ENCODE data around the gene SNX12.

The SNX12 gene

DNA sequence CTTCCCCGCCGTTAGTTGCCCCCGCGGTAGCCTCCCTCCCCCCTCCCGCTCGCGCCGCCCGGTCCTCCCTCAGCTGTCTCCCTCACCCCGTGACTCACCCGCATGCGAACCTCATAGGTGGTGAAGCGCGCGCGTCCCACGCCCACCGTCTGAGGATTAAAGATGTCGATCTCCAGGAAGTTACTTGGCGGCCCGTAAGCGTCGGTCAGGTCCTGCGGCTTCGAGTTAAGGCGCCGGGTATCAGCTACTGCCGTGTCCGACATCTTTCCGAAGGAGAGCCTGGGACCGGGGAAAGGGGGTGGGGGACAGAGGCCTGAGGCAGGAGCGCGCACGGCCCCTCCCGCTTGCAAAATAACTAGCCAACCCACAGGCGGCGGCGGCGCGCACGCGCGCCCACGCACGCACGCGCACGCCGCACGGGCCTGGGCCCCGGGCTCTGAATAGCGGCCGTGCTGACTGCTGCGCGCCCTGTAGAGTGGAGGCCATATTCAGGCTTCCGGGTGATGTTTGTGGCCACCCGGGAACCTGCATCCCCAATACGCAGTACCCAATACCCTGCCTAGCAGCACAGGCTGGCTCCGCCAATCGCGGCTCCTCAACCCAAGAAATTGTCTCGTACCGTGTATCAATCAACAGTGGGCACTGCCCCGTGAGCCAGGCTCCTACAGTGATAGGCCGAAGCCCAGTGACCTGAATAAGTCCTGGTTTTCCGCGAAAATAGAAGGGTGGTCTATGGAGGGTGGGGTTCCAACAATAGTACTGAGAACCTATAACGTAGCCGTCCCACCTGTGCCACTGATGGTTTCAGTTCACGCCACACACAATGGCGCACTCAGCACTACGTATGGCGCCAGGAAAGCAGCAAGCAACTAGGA lies at the start of gene SNX12:
Gene SNX12, minus strand, starts transcription at position 291 of the 875 bp plus-strand sequence. Its CDS starts 28 bp downstream, at position 263.
- DNase-seq: peak; percentile 82

DNA sequence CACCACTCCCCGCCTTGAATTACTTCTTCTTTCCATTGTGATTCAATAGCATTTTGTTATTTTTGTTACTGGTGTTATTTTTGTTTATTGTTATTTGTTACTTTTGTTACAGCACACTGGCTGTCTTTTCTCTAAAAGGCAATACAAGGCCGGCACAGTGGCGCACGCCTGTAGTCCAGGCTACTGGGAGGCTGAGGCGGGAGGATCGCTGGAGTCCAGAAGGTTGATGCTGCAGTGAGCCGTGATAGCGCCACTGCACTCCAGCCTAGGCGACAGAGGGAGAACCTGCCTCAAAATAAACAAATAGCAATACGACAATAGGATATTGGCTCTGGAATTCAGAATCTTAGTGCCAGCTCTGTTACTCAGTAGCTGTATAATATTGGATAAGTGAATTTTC lies 49.2 kb upstream of the SNX12 start:
- no peak for DNase-seq

DNA sequence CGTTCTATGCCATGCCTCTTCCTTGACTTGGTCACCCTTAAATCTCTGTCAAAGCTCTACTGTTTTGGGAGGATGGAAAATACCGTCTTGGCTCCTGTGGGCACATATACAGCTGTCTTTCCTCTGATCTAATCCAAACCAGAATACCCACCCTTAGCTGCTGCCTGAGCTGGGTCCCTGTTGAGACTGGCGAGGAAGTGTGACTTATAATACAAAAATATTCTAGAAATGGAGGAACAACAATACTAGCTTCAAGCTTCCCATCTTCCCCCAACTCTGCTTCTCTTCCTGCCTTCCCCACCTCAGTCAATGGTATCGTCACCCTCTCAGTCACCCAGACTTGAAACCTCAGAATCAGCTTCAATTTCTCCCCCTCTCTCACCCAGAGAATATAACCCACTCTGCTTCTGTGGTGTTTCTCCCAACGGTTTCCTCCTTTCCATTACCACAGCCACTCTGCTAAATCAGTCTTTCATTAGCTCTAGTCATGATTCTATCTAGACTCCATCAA lies 43.8 kb upstream of the SNX12 start:
- peak; percentile 28 for DNase-seq

DNA sequence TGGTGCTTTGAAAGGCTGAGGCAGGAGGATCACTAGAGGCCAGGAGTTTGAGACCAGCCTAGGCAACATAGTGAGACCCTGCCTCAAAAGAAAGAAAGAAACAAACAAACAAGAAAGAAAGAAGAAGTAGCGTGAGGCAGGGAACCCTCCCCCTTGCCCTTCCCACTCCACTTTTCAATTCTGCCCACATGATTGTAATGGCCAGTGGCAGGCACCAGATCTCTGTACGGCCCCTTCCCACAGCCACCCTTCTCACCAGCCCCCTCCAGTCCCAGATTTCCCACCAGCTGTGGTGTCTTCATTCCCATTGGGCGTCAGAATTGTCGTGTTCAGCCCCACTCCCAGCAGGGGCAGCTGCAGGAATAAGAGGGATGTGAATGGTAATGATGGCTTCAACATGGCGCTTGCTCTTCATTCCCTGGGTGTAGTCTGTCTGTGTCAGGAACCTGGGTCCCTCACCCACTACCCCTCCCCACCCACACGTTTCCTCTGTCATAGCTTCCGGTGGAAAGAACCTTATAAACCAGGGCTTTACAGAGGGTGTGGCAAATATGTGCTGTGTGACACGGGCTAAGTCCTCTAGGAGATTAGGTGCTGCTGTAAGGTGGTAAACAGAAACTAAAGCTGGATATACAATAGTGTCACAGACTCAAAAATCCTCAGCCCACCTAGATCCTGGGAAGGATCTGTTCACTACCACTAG lies 43.2 kb upstream of the SNX12 start, which contains the start of gene IL2RG:
Gene IL2RG, minus strand, starts transcription at position 437 of the 703 bp plus-strand sequence. Its CDS starts 38 bp downstream, at position 399.
- DNase-seq: peak; percentile 76

DNA sequence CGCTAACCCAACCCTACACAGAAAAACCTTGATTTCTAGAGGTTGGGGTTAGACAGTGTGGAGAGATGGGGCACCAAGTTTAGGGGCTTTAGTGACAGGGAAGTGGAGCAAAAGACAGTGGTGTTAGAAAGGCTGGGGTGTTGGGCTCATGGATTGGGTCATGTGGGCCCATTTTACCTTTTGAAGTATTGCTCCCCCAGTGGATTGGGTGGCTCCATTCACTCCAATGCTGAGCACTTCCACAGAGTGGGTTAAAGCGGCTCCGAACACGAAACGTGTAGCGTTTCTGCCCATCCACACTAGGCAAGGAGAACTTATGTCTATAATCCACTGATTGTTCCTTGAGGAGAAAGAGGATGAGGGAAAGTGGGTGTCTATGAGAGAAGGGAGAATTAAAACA lies 40.9 kb upstream of the SNX12 start:
- DNase-seq: no peak

DNA sequence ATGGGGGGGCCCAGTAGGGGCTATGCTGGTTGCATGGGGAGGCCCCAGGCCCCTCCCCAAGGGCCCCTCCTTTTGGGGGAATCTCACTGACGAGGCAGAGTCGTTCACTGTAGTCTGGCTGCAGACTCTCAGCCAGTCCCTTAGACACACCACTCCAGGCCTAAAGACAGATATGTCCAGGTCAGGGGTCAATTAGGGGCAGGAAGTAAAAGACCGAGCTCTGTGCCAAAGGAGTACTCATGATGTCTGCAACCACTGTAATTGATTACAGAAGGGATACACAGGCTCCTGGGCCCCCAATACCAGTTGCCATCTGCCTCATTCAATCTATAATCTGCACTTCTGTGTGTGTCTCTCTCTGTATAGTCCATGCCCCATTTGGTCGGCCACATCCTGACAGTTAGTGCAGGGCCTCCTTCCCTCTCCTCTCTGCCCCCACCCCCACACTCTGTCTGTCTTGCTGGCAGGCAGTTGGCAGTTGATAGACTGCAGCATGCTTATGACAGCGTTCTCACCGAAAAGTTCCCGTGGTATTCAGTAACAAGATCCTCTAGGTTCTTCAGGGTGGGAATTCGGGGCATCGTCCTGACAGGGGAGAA lies 39.7 kb upstream of the SNX12 start:
- peak; percentile 31 for DNase-seq

DNA sequence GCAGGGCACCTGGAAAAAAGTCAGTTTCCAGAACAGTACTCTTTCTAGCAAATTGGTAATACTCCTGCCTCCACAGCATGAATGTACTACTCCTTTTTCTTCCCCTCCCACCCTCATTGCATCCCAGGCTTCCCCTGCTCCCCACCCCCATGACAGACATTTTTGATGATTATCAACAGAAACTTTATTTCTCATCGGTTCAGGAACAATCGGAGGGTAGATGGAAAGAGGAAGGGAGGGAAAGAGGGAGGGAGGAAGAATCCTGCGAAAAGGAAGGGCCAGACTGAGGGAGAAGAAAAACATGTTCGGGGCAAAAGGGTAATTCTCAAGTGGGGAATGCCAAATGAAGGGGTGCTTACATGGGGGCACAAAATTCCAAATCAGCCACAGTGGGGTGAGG lies 39.1 kb upstream of the SNX12 start:
- DNase-seq: no peak

DNA sequence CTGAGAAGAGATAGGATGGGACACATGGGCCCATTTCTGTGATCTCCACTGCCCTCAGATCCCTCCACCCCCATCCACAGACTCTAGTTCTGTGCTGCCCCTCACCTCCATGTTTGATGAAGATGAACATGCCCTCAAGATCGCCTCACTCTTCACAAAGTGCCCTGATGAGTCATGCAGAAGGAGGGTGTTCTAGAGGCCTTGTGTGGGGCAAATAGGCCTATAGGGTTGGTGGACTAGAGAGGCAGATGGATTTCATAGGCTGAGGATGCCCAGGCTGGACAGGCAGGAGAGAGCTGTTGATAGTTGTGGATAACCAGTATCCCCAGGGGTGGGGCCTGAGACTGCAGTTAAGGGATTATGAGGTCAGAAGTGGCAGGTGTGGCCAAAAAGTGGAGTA lies 38.3 kb upstream of the SNX12 start, which contains the start of gene CXorf65:
Gene CXorf65, minus strand, starts transcription at position 314 of the 400 bp plus-strand sequence. Its CDS starts 184 bp downstream, at position 130.
- no peak for DNase-seq

DNA sequence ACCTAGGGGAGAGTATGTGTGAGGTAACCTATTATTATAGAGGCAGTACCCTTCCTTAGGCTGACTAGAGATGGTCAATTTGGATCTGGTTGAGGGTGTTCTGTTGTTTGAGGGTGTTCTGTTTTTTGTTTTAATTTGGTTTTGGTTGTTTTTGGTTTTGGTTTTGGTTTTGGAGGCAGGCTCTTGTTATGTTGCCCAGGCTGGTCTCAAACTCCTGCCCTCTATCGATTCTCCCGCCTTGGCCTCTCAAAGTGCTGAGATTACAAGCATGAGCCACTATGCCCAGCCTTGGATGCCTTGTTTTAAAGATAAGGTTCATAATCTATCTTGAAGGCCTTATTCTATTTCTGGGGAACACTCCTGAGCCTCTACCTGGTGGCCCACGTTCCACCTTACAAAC lies 37.5 kb upstream of the SNX12 start:
- DNase-seq: no peak

DNA sequence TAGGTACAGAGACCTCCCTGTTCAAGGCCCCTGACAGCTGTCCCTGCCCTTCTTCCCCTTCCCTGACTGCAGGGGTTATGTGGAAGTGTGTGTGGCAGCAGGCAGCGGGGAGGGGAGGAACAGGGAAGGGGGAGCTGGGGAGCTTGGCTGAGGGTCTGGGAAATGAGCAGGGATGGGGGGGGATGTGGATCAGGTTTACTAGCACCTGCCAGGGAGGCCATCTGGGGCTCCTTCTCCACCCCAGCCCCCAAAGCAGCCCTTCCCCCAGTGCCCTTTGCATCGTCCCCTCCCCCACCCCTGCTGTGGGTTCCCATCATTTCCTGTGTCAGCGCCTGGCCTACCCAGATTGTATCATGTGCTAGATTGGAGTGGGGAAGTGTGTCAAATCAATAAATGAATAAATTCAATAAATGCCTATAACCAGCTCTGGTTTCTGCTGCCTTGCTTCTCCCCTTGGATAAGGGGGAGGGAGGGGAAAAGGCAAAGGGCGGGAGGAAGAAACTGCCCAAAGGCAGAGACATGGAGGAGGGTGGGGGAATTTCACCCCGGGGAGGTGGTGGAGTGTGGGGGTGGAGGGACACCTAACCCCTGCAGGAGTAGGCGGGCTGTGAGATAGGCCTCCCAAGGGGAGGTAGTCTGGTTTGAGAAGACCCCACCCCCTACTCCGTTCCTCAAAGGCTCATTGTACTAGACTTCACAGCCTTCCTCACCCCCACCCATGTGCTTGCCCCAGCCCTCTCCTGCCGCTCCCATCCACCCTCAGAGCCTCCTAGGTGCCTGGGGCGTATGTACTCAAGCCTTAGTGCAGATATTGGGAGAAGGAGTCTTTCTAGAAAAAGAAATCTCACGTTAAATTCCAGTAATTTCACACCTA lies 35.2 kb upstream of the SNX12 start:
- peak; percentile 58 for DNase-seq

DNA sequence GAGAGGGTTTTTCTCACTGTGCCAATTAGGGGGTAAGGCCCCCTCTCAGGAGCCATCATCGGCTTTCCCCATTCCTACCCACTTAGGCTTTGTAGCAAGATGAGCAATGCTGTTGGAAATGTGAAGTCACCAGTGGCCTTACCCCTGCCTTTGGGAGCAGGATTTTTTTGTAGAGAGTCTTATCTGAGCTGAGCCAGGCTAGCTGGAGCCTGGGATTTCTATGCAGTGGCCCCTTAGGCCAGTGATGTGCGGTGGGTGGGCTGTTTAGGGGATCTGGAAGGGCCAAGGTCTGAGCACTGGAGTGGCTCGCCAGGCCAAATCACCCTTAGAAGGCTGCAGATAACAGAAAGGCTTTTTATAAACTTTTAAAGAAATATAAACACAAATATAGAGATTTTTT lies 34.2 kb upstream of the SNX12 start:
- no peak for DNase-seq

DNA sequence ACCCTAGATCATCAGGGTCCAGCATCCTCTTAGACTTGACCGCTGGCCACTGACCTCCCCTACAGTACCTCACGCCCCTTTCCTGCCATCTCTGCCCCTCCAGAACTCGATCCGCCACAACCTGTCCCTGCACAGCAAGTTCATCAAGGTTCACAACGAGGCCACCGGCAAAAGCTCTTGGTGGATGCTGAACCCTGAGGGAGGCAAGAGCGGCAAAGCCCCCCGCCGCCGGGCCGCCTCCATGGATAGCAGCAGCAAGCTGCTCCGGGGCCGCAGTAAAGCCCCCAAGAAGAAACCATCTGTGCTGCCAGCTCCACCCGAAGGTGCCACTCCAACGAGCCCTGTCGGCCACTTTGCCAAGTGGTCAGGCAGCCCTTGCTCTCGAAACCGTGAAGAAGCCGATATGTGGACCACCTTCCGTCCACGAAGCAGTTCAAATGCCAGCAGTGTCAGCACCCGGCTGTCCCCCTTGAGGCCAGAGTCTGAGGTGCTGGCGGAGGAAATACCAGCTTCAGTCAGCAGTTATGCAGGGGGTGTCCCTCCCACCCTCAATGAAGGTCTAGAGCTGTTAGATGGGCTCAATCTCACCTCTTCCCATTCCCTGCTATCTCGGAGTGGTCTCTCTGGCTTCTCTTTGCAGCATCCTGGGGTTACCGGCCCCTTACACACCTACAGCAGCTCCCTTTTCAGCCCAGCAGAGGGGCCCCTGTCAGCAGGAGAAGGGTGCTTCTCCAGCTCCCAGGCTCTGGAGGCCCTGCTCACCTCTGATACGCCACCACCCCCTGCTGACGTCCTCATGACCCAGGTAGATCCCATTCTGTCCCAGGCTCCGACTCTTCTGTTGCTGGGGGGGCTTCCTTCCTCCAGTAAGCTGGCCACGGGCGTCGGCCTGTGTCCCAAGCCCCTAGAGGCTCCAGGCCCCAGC lies 32.7 kb upstream of the SNX12 start:
- no peak for DNase-seq

DNA sequence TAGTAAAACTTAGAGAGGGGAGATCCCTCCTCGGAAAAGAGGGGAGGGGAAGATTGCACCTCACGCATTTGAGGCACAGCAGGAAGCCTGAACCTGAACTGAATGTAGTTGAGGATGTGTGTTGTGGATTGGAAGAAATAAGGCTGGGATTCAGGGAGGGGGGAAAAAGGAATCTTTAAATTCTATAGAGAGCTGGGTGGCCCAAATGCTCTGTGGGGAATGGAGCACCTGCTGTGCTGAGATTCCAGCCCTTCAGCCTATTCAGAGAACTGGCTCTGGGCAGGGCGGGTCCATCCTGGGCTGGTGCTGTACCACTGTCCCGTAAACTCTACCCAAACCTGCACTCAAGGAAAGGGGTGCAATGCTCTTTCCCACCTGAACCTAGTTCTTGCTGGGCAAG lies 31.6 kb upstream of the SNX12 start:
- no peak for DNase-seq

DNA sequence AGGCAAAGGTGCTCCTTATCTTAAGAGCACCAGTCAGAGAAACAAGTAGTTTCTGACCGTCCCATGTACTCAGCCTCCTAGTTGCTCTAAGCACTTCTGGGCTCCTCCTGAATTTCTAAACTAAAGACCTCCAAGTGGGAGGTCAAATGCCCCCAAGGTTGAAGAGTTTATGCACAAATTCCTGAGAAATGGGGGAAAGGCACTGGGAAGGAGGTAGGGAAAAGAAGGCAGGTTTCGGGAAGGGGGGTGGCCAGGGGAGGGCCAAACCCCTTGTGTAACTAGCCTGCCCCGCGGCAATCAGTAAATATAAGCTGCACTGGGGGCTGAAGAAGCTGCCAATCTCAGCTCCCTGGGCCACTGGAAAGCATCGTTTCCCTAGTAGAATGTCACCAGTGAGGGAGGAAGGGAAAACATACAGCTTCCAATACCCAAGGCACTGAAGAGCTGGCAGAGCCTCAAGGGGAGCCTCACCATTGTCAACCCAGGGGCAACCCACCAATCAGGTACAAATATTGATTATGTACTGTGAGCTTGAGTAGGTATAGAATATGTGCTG lies 30.9 kb upstream of the SNX12 start:
- no peak for DNase-seq

DNA sequence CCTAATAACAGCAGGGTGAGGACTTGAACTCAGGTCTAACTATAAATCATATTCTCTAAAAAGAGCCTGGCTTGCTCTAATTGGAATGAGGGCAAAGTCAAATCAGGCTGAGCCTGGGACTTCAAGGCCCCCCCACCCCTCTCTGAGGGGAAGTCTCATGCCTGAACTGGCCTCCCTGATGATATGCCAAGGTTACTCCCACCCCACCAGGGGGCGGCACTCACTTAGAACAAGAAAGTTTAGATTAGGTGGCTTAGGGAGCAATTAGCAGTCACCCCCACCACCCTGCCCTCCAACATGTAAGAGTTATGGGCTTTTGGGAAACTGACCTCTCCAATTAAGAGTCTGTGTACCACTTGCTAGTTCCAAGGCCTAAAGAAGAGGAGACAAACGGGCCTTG lies 30.2 kb upstream of the SNX12 start:
- DNase-seq: peak; percentile 83

DNA sequence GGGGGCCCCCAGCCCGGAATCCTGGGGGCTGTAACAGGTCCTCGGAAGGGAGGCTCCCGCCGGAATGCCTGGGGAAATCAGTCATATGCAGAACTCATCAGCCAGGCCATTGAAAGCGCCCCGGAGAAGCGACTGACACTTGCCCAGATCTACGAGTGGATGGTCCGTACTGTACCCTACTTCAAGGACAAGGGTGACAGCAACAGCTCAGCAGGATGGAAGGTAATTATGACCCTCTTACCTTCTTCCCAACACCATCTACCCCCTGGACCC lies 28.6 kb upstream of the SNX12 start:
- DNase-seq: no peak

DNA sequence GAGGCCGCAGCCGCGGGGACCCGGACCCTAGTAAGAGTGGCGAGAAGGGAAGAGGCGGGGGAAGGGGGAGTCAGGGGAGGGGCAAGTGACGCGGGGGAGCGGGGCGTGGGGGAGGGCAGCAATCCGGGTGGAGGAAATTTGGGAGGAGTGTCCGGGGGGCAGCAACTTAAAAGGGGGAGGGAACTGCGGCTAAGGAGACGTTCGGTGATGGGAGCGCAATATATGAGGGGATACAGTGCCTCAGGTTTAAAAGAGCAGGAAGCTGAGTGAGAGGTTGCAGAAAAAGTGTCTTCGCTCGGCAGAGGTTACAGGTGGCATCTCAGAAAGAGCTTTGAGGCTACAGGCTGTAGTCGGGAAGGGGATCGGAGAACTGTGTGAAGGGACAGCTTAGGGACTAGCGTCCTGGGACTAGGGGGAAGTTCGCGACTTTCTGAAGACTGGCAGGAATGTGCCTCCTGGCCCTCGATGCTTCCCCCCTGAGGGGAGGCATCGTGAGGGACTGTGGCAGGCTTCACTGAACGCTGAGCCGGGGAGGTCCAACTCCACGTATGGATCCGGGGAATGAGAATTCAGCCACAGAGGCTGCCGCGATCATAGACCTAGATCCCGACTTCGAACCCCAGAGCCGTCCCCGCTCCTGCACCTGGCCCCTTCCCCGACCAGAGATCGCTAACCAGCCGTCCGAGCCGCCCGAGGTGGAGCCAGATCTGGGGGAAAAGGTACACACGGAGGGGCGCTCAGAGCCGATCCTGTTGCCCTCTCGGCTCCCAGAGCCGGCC lies 28.0 kb upstream of the SNX12 start:
- DNase-seq: no peak

DNA sequence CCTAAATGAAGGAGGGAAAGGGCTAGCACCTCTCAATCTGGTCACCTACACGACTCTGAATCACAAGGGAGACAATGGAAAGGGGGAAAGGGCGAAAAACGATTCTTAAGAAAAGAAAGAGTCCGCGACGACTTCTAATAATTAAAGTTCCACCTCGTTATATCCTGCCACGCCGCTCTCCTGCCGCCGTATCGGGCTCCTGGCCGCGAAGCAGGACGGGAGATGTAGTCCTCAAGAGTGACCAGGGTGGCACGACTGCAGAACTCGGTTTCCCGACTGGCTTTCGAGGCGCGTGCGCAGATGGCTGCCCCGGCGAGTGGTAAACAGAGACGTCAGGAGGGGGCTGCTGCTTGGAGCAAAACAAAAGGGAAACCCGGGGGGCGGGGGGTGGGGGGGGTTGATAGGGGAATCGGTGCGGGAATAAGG lies 27.4 kb upstream of the SNX12 start, which contains the start of gene FOXO4:
Gene FOXO4, plus strand, starts transcription at position 297 of the 426 bp plus-strand sequence. CDS start 678 bp downstream, outside the sequence.
- peak; percentile 87 for DNase-seq

DNA sequence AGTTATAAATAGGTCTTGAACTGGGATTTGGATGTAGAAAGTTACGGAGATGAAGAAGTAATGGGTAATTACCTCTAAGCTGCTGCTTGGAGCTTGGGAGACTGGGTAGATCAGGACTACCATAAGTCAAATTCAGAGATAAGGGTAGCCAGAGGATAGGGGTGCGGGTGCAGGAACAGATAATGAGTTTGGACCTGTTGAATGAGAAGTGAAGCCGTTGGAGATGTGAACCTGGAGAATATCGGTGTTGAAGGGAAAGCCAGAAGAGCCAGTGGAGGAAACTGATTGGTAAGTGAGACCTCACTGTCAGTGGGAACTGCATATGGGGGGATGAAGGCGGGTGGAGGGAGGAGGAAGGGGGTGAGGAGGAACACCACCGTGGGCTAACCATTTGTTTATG lies 26.9 kb upstream of the SNX12 start:
- no peak for DNase-seq

DNA sequence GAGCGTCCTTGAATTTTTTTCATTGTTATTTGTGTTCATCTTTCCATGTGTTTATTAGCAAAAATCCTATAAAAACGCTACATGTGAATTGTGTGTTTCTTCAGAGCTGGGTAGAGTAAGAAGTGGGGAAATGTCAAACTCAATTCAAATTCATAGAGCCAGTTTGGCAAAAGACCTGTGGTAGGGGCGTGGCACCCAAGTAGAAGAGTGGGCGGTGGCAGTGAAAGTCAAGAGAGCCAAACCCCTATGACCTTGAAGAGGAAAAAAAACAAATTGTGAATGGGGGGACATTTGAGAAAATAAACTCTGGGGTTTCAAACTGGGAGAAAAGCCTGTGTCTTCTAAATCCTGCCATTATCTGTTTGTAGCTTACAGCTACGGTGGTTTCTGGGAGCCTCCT lies 23.1 kb upstream of the SNX12 start:
- DNase-seq: no peak
